NCI-H69 (cell line): ENCODE measurements around the gene PITPNC1.

Experiments used
- DNase-seq: peaks from one replicate; lab custom pipeline; 2025; lab: John Stamatoyannopoulos, UW

PITPNC1 gene

DNA sequence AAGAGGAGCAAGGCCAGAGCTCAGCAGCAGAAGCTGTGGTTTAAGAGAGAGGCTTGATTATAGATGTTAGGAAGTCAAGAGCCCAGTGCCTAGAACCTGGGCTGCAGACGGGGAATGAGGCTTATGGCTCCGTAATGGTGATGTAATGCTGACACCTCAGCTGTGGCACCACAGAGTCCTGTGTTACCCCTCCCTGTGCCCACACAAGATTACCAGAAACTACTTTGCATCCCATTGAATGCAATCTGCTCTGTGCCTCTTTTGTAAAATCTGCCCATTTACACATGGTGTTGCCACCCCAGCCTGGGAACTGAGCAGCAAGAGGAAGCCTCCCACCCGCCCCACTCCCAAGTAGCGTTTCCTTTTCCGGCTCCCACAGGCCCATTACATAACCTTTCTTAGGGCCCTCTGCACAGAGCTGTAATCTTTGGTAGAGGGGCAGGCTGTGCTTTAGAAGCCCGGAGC lies 57.0 kb downstream of the PITPNC1 start:
- DNase-seq, result no peak

DNA sequence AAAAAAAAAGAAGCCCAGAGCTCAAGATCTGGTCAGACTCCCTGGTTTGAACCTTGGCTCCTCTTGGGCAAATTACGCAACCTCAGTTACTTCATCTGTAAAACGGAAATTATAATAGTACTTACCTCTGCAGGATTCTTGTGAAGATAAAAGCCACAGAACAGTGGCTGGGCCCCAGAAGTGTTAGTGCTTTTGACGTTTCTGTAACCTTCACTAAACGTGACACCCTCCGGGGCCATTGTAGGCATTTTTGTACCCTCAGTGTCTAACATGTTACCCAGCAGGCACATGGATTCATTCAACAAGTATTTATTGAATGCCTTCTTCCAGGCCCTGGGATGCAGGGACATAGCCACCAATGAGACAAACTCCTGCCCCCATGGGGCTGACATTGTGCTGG lies 58.0 kb downstream of the PITPNC1 start:
- no peak for DNase-seq

DNA sequence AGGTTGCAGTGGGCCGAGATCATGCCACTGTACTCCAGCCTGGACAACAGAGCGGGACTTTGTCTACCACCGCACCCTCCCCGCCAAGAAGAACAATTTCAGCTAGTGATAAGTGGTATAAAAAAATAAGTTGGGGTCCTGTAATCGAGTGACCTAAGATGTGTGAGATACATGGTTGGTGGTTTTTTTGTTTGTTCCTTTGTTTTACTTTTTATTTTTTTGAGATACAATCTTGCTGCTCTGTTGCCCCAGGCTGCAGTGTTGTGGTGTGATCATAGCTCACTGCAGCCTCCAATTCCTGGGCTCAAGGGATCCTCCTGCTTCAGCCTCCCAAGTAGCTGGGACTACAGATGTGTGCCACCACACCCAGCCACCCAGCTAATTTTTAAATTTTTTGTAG lies 58.7 kb downstream of the PITPNC1 start:
- no peak for DNase-seq

DNA sequence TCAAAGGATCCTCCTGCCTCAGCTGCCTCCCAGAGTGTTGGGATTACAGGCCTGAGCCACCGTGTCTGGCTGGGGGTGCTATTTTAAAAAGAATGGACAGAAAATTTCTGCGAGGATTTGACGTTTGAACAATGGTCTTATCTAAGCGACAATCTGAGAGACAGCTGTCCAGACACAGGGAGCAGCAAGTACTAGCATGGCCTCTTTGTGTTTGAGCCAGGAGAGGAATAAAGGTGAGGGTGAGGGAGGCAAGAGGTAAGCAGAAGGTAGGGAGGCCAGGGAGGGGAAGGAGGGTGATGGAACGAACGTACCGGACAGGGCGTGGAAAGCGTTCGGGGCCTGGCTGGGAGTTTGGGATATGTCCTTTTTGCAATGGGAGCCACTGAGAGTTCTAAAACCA lies 59.2 kb downstream of the PITPNC1 start:
- no peak for DNase-seq

DNA sequence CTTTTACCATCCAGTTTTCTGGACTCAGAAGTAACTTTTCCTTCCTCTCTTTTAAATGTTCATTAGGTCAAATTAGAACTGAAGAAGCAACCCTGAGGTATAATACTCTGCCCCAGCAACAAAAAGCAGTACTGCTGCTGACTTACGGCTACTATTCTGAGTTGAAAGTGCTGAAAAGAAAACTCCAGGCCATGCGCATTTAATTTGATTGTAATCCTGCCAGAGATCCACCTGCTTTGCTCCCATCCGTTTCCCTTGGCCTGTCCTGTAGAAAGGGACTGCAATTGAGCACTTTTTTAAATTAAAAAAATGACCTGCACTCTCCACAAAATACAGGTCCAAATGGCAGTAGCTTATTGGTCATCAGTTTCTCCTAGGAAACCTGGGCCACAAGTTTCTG lies 61.6 kb downstream of the PITPNC1 start:
- no peak for DNase-seq

DNA sequence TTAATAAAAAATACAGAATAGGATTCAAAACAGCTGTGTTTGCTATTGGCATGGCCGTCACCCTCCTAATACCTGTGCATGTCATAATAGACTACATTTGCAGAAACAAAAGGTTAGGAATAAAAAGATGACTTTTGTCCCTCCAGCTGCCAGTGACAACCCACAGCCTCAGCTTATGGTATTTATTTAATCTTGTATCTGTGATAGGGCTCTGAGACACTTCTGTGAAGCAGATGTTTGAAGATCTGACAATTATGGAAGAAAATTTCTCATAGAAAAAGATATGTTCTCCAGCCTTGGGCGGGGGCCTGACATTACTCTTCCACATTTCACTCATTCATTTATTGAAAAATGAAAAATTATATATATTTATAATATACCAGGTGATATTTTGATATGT lies 62.2 kb downstream of the PITPNC1 start:
- DNase-seq, result no peak

DNA sequence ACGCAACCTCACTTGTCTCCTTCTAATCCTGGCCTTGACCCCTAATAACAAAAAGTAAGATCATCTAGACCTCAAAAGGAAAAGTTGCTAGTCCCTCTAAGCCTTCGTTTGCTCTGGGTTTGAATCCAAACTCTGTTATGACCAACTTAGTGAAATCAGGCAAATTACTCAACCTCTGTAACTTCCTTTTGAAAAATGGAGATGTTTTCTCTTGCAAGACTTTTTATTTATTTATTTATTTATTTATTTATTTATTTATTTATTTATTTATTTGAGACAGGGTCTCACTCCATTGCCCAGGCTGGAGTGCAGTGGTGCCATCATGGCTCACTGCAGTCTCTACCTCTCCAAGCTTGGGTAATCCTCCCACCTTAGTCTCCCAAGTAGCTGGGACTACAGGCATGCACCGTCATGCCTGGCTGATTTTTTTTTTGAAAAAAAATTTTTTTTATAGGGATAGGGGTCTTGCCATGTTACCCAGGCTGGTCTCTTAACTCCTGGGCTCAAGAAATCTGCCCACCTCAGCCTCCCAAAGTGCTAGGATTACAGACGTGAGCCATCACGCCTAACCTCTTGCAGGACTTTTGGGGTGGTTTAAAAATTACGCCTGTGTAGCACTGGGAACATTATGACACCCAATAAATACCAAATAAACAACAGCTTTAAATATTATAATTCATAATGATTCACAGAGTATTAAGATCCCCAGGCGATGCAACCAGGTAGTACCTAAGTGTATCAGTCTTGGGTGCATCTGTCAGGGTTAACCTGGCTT lies 63.4 kb downstream of the PITPNC1 start:
- DNase-seq, result no peak

DNA sequence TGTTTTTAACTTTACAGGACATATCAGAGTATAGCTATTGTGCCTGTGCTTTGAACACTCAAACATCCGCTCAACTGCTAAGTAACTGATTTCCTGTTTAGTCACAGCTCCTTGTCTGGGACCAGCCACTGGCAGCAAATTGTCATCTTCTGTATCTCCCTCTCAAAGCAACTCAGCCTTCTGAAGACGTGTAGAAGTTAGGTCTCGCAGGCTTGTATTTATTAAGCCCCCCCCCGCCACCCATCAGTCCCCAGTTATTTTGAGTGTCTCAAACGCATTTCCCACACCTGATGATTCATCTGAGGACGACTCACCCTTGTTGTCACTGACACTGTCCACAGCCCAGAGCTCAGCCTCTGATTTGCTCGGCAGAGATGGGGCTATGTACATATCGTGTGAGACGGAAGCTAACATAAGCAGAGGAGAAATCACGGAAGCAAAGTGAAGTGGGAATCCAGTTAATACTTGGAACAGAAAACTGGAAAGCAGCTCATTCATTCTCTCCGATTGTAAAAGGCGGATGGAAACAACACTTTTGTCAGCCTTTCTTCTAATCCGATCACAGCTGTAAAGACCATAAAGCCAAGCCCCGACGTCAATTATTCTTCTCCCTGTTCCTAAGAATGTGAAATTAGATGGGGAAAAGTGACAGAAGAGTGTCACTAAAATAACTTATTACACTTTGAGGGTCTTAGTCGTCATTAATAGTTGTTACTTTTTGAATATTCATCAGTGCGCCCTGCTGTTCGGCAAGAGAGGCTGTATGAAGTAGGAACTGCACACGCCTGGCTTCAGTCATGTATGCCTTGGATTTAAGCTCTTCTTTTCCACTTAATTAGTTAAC lies 64.2 kb downstream of the PITPNC1 start:
- peak; percentile 17 for DNase-seq

DNA sequence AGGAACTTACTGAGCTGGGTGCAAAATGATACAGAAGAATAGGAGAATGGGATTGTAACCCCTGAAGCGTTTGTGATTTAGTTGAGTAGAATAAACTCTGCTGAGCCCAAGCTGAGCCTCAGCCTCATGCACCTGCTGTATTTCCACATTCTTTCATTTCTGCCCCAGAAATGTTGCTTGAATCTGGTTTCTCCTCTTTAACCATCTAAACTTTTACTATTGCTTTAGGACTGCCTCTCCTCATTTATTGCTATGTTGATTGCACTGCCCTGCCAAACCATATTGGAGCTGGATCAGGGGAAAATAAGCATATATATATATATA lies 64.8 kb downstream of the PITPNC1 start:
- DNase-seq, result no peak

DNA sequence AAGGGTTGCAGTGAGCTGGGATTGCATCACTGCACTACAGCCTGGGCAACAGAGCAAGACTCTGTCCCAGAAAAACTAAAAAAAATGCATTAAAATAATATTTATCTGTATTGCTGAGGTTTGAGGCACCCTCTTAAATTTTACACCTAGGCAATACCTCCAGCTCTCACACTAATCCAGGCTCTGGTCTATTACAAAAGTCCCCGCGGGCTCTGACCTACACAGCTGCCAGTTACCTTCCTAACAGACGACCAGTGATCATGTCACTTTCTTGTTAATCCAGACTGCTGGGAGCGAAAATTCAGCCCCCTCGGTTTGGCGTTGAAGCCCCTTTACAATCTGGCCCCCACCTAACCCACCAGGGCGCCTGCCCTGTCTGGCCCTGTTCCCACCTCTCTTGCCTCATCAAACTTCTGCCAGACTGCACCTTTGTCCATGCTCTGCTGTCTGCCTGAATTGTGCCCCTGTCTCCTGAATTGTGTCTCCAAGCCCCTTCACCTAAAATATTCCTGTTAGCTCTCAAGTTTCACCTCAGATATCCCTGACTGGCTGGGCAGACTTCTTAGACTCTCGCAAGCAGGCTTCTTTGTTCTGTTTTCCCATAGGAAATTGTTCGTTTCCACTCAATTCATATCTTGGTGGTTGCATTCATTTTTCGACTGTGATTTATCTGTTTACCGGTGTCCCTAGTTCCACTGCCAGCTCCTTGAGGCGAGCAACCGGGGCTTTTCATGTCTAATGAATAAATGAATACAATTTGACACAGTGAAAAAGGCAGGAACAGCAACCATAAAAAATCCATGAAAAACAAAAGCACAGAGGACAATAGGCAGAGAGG lies 65.9 kb downstream of the PITPNC1 start:
- peak; percentile 28 for DNase-seq

DNA sequence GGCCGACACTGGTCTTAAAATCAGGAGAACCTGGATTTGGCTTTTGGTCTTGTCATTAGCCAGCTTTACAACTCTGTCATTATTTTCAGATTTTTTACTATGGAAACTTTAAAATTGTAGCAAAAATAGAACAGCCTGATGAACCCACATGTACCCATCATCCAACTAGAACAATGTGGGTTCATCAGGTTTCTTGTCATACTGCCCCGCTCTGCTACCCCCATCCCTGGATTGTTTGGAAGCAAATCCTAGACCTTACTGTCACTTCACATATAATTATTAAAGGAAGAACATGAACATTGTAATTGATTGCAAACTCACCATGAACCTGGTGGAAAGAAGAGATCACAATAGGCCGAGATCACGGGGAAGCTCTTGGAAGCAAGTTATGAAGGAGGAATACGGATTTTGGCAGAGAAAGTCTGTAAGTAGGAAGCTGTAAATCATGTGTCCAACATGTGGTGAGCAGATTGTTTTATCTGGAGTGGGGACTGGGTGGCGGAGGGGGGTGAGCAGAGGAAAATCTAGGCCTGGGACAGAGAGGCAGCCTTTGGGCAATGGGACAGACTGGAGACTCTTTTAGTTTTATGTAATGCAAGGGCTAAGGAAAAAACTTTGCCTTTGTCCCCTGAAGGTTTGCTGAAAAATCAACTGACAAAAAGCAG lies 67.0 kb downstream of the PITPNC1 start:
- DNase-seq, result no peak

DNA sequence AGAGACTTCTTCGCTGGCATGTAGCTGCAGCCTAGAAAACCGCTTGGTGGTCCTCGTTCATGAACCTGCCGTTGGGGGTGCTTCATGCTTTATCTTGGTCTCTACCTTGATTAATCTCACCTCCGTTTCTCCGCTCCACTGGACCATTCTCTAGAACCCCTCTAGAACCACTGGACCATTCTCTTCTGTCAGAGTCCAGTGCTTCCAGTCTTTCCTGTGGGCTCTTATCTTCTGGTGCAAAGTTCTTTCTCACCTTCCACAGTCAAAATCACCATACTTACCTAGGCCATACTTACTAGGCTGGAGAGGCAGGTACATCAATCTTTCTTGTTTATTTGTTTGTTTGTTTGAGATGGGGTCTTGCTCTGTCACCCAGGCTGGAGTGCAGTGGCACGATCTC lies 71.4 kb downstream of the PITPNC1 start:
- no peak for DNase-seq

DNA sequence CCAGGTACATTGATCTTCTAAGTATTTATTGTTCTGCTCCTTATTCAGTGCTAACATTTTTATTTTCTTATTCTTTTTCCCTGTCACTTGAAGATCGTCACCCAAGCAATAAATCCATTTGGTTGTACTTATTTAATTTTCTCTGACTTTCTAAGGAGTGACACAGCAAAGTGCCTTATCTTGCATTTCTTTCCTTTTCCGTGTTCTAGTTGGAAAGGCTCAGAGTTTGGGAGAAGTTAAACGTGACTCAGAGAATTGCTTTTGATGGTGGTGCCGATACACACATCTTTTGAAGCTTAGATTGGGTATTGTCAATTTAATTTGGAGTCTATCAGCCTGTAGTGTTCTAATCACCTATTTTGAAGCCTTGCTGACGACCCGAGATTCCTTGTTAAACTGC lies 72.0 kb downstream of the PITPNC1 start:
- DNase-seq, result no peak

DNA sequence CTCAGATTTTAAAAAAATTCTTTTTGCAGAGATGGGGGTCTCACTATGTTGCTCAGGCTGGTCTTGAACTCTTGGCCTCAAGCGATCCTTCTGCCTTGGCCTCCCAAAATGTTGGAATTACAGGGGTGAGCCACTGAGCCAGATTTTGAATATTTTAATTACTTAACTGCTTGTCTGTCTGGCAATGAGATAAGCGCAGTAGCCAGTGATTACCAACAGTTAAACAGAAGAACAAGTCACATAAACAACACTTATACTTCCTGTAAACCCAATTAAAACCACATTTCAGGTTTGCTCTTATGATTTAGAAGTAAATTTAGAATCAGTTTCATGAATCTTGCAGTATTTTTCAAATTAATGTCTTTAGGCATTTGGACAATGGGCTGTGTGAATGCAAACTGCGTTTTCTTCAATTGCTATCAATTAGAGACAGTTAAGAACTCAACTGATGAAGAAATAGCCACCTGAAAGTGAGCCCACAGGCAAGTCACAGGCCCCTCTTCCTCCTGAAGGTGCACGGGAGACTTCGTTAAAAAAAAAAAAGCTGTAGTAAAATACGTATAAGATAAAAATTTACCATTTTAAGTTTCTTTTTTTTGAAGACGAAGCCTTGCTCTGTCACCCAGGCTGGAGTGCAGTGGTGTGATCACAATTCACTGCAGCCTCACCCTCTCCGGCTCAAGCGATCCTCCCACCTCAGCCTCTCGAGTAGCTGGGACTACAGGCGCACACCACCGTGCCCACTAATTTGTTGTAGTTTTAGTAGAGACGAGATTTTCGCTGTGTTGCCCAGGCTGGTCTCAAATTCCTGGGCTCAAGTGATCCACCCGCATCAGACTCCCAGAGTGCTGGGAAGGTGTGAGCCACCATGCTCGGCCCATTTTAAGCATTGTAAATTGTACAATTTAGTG lies 73.0 kb downstream of the PITPNC1 start:
- DNase-seq, result no peak

DNA sequence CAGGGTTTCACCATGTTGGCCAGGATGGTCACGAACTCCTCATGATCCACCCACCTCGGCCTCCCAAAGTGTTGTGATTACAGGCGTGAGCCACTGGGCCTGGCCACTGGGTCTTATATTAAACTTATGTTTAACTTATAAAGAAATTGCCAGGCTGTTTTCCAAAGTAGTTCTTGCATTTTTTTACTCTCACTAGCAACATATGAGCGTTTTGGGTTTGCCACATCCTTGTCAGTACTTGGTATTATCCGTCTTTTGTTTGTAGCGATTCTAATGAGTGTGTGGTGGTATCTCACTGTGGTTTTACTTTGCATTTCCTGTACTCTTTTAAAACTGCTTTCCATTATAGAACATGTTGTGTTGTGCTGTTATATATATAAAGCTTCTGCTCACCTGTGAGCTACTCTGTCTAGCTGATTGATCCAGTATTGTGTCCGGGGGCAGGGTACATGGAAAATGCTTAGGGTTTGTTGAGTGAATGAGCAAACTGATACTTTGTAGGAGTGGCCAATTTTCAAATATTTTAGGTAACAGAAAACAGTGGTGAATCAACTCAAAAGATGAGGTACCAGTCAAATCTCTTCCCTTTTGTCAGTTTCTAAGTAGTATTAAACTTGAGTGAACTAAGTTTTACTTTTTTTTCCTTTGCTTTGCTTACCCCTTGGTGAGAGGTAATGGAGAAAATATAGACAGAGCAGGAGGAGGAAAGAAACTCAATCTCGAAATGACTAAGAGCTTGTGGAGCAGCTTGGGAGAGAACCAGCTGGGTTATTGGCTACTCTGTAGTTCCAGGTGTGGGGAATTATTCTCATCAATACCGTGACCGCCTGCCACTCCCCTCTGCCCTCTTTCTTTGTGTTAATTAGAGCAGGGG lies 75.8 kb downstream of the PITPNC1 start:
- DNase-seq, result peak; percentile 95

DNA sequence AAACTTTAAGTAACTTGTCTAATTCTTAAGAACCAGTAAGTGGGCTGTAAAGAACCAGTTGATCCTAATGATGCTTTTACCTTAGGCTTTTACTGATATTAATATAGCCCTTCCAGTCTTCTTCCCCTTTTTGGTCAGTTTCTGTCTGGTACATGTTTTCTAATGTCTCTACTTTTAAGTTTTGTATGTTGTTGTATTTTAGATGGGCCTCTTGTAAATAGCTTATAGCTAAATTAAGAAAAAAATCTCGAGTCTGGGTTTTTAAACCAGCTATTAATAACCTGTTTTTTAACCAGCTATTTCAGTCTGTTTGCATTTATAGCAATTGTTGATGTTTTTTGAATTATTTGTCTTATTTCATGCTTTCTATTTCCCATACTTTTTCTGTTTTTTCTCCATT lies 79.0 kb downstream of the PITPNC1 start:
- no peak for DNase-seq

DNA sequence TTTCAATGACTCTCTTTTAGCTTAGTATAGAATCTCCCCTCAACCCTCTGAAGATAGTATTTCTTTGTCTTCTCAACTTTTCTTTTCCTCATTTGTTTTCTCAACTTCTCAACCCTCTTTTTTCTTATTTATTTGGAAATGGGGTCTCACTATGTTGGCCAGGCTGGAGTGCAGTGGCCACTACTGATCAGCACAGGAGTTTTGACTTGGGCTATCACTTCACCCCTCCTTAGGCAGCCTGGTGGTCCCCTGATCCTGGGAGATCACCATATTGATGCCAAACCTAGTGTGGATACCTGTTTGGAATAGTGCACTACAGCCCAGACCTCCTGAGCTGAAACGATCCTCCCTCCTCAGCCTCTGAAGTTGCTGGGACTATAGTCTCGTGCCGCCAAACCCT lies 79.8 kb downstream of the PITPNC1 start:
- DNase-seq, result no peak

DNA sequence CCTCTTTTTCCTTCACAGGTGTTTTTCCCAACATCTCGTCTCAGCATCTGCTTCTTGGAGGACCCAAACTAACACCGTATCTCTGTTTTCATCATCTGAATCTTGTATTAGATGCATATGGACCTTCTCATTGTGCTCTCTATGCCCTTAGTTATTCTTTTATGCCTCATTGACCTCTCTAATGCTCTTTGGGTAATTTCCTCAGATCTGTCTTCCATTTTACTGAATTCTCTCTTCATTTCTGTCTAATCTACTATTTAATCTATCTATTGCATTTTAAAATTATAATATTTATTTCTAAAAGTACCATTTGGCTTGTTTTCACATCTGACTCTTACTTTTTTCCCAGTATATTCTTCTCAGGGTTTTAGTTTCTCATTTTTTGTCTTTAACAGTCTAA lies 81.1 kb downstream of the PITPNC1 start:
- DNase-seq, result no peak

DNA sequence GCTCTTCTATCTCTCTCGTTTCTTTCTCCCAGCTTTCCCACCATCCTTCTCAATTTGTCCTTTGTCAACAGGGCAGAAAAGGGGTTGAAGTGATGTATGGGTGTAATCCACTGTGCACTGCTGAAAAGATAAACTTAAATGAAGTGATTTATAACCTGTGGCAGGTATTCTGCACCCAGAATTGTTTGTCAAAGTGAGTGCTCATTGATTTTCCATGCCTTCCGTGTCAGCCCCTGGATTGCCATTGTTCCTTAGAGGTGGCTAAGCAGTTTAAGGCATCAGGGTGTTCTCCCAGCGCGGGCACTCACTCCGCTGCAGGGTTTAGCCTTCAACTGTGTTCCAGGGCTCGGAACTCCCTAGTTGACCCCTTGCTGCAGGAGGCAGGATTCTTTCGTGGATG lies 82.9 kb downstream of the PITPNC1 start:
- DNase-seq, result peak; percentile 25

DNA sequence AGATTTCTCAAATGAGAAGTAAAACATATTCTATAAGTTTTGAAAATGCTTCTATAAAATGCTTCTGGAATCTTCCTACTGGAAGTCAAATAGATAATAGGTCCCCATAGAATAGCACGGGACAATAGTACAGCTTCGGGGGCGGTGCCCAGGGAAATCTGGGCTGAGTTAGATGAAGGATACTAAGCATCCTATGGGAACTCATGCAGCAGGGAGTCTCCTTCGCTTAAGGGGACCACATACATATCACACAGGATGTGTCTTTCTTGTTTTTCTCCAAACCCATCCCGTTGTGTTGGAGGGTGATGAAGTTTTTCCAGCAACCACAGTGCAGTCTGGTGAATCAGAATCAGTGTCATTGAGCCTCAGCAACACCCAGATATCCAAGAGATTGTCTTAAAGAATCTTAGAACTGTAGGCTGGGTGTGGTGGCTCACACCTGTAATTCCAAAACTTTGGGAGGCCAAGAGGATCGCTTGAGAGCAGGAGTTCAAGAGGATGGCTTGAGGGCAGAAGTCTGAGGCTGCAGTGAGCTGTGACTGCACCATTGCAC lies 84.2 kb downstream of the PITPNC1 start:
- DNase-seq, result no peak
